Colonic mucosa (tissue), 4 donors: ENCODE results near the gene DSC1. TPM values are rescaled to one million over a fixed set of nuclear protein-coding genes. Genes with fewer than 3 reads are reported as not detected.

ENCODE experiments used
- DNase-seq: peaks from one replicate; pipeline ENCODE4 v3.0.0-alpha.2; 2020
- H3K27ac ChIP-seq: fragments of 200-600 bp; one replicate; pipeline ENCODE4 v1.8.0; 2021
- H3K27me3 ChIP-seq: fragments of 200-600 bp; one replicate; pipeline ENCODE4 v1.8.0; 2021
- H3K36me3 ChIP-seq: fragments of 200-600 bp; one replicate; pipeline ENCODE4 v1.8.0; 2021
- H3K4me1 ChIP-seq: fragments of 200-600 bp; one replicate; pipeline ENCODE4 v1.8.0; 2021; ENCODE audit warnings: mild to moderate bottlenecking
- H3K4me3 ChIP-seq: fragments of 200-600 bp; one replicate; pipeline ENCODE4 v1.8.0; 2021
- H3K9ac ChIP-seq, 2 donors: one replicate each; pipeline ENCODE4 v1.7.0; 2013; ENCODE audit warnings: control low read depth in 2 of 2, low read depth in 2 of 2, low read length in 2 of 2
- H3K9me3 ChIP-seq: fragments of 200-600 bp; one replicate; pipeline ENCODE4 v1.8.0; 2021
- intact Hi-C: fragments of 100-400 bp; cut with DNase I; formaldehyde crosslinking; loops from one replicate; pipeline ENCODE4 v1.14.1; 2022
- total RNA-seq, 2 donors: library from RNA; stranded (reverse); fragmentation: NEBNext Ultra II Directional in 1 of 2; extraction: Animal tissue kit (Norgen Biotek cat#: 25700) in 1 of 2; gene quantifications; one replicate each; pipeline ENCODE4 v1.2.1, GENCODE V29; 2021
- TF ChIP-seq, protein P1 (sequence below): fragments of 200-600 bp; IDR thresholded peaks from one replicate; pipeline ENCODE4 v1.8.0; 2022; ENCODE audit warnings: antibody characterized with exemption, mild to moderate bottlenecking
- donor health status: healthy.
- donor health status: DM: no; HTN: no; CAD: no.
- donor health status: DM: no; HTN: no; CAD: no.

Gene DSC1
- total RNA-seq, 2 donors from 2014 or later, result 0.05 to 0.17 TPM

DNA sequence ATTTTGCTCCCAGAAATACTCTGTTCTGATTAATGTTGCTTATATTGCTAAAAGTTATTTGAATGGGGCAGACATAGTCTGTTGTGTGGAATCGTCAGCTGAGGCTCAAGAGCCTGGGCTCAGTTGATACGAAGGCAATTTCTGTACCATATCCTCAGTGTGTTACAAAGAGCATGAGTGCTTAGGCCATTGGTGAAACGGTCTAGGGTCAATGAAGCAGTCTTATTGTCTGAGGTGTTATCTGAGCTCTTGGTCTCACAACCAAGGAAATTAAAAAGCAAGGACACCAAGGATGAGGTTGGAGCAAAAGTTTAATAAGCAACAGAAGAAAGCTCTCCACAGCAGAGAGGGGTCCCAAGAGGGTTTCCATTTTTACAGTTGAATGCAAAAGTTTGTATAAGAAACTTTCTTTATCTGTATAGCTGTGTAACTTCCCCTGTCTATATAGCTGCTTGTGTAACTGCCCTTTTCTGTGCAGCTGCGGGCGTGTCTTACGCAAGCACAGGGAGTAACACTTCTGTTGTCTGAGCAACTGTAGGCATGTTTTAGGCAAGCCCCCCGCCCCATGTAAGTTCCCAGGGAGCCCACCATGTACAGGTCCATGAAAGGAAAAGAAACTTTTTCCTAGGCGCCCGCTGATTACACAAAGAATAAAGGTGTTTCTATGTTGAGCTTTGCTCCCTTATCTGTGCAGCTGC, 40.6 kb upstream of the DSC1 start:
- peak overlapping the region; percentile 64 for H3K27ac ChIP-seq
- intact Hi-C loops, result loop anchor here (10.0 kb wide), 1 partner anchor 192 kb away; no protein-coding TSS in a partner anchor
- no peaks in the 10 kb centered on the region for H3K9me3 ChIP-seq
- peaks cover 7% of the 10 kb centered on the region for H3K4me1 ChIP-seq
- no peaks in the 10 kb centered on the region for H3K36me3 ChIP-seq
- peak overlapping the region in 1 of 2 donors; percentile 7 for H3K9ac ChIP-seq
- DNase-seq, result peak; percentile 54
- H3K27me3 ChIP-seq, result no peaks in the 10 kb centered on the region
- no peak overlapping the region for H3K4me3 ChIP-seq
- TF ChIP-seq, protein P1, sequence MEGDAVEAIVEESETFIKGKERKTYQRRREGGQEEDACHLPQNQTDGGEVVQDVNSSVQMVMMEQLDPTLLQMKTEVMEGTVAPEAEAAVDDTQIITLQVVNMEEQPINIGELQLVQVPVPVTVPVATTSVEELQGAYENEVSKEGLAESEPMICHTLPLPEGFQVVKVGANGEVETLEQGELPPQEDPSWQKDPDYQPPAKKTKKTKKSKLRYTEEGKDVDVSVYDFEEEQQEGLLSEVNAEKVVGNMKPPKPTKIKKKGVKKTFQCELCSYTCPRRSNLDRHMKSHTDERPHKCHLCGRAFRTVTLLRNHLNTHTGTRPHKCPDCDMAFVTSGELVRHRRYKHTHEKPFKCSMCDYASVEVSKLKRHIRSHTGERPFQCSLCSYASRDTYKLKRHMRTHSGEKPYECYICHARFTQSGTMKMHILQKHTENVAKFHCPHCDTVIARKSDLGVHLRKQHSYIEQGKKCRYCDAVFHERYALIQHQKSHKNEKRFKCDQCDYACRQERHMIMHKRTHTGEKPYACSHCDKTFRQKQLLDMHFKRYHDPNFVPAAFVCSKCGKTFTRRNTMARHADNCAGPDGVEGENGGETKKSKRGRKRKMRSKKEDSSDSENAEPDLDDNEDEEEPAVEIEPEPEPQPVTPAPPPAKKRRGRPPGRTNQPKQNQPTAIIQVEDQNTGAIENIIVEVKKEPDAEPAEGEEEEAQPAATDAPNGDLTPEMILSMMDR, result no peak

DNA sequence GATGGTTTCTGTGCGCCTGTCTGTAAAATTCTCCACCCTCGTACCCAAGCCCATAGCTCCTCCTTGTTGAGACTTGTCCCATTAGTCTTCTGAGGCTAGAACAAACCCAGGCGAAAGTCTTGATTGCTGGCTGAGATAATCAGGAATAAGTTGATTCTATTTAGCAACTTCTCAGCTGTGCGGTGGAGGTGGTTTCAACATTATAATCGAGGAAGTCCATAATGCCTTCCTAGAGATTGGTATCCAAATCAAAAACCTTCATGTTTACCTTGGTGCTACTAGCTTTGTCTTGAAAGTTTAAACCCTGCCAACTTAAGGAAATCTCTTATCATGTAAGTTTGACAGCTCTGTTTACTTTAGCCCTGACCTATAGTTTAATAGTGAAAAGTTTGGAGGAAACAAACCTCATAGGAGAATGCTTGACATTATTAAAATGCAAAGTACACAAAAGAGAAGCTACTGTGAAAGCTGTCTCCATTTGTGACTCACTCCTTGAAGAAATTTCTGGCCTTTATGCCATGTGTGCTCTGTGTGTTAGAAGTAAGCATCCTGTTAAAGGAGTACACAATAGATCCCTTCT, 36.6 kb upstream of the DSC1 start:
- no peak overlapping the region for H3K9ac ChIP-seq

DNA sequence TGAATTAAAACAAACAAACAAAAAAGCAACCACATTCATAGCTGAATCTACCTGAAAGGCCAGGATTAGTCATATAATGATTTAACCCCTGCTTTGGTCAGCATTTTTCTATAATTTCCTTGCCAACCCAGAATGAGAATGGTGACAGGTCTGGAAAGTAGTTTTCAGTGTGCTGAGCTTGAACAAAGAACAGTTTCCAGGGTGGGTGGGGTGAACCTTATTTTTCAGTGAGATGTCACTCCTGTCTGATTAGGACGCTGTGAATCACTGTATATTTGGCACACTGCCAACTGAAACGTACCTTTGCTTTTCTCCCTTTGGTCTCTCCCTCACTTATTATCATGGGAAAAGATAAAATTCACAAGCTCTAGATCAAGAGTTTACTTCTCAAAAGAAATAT, 35.0 kb upstream of the DSC1 start:
- peak; percentile 32 for DNase-seq
- no peaks in the 10 kb centered on the region for H3K36me3 ChIP-seq
- no peak overlapping the region for H3K27ac ChIP-seq
- TF ChIP-seq, protein P1, result no peak
- H3K9ac ChIP-seq, result no peak overlapping the region
- H3K4me3 ChIP-seq, result no peak overlapping the region
- H3K4me1 ChIP-seq, result peaks cover 3% of the 10 kb centered on the region
- H3K27me3 ChIP-seq, result no peaks in the 10 kb centered on the region
- no peaks in the 10 kb centered on the region for H3K9me3 ChIP-seq
- intact Hi-C loops, result loop anchor here (5.0 kb wide), 1 partner anchor 95 kb away; the partner anchor contains the start of gene DSC2

More for the DNA sequence above, 36.6 kb upstream of the DSC1 start:
- TF ChIP-seq, protein P1, result no peak
- no peaks in the 10 kb centered on the region for H3K9me3 ChIP-seq
- H3K27me3 ChIP-seq, result no peaks in the 10 kb centered on the region
- intact Hi-C loops, result loop anchor here (5.0 kb wide), 1 partner anchor 97 kb away; the partner anchor contains the start of gene DSC2
- H3K4me3 ChIP-seq, result no peak overlapping the region
- no peaks in the 10 kb centered on the region for H3K36me3 ChIP-seq
- peaks cover 3% of the 10 kb centered on the region for H3K4me1 ChIP-seq
- H3K27ac ChIP-seq, result peak overlapping the region; percentile 54
- DNase-seq, result peak; percentile 32

DNA sequence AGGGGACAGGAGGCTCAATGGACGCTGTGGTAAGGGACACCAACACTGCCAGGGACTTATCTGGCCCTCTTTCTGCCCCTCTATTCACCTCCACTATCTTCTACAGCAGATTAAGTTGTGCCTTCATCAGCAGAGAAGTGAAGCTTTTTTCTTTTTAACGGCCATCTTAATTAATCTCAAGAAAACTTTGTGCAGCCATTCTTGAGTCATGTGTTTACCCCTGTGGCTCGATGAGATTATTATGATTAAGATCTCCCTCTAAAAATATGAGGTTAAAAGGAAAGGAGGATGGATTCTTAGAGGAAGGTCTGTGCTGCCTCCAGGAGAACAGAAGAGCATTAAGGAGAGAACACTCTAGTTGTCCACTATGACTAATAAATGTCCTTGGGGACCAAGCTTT, 32.4 kb upstream of the DSC1 start:
- no peak overlapping the region for H3K4me3 ChIP-seq
- no peaks in the 10 kb centered on the region for H3K36me3 ChIP-seq
- intact Hi-C loops, result loop anchor here (5.0 kb wide), 1 partner anchor 93 kb away; the partner anchor contains the start of gene DSC2
- no peaks in the 10 kb centered on the region for H3K27me3 ChIP-seq
- H3K27ac ChIP-seq, result no peak overlapping the region
- H3K9ac ChIP-seq, result no peak overlapping the region
- H3K4me1 ChIP-seq, result peaks cover 3% of the 10 kb centered on the region
- no peak for DNase-seq
- H3K9me3 ChIP-seq, result no peaks in the 10 kb centered on the region
- TF ChIP-seq, protein P1, result no peak

DNA sequence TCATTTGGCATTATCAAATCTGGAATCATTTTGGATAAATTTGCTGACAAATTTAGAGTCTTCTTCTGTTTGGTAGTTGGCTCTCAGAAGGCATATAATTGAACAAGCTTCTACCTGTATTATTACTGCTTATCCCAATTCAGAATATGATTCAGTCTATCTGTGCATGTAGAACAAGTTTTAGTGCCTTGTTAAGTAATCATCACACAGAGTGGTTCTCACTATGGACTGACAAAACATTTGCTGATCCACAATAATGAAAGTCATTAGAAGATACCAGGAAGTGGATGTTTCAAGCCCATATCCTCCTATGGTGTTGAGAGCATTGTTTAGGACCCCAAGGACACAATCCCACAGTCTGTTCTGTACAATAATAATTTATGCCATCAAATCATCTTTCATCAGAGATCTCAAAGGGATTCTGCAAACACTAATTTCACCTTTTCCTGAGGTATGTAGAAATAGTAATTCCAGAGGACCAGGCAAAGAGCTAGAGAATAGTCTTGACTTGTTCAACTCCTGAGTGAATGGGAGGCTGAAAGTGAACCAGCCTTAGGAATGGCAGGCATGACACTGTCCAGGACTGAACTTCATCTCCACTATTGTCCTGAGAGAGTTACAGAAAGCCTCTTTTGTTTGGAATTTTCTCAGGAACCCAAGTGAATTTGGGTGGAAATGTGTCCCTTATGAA, 29.6 kb upstream of the DSC1 start:
- Histone ChIP-seq H3K9ac (no peak overlapping the region), H3K9me3 (no peaks in the 10 kb centered on the region), H3K36me3 (no peaks in the 10 kb centered on the region), H3K4me1 (no peaks in the 10 kb centered on the region), H3K27ac (no peak overlapping the region), H3K4me3 (no peak overlapping the region), H3K27me3 (no peaks in the 10 kb centered on the region)
- intact Hi-C loops, result no loop called here
- no peak for DNase-seq
- TF ChIP-seq, protein P1, result no peak
